AG04450 (cell line): ENCODE measurements around the gene UPF3B. TPM values are rescaled to one million over a fixed set of nuclear protein-coding genes. Genes with fewer than 3 reads are reported as not detected.
"Not testable (repeated sequence)": the region's sequence is repeated elsewhere in the genome, so short reads cannot be mapped to it uniquely, and the experiment has no call there.

Experiments
- CTCF ChIA-PET: fragments of 300-600, 350-600 bp; formaldehyde crosslinking; extraction: SDS; loops from one replicate; lab custom pipeline; 2022; ENCODE audit warnings: antibody characterized with exemption, inconsistent platforms; lab: Charles Lee
- POLR2A ChIA-PET: fragments of 350-600 bp; formaldehyde crosslinking; extraction: SDS; loops from one replicate; lab custom pipeline; 2021; ENCODE audit warnings: antibody characterized with exemption, inconsistent platforms; lab: Yijun Ruan, JAX
- DNase-seq: peaks from one replicate; pipeline ENCODE4 v3.0.0-alpha.2; 2011; ENCODE audit warnings: low read depth, low spot score
- H3K27ac ChIP-seq: one replicate; pipeline ENCODE4 v1.5.1; 2012; ENCODE audit warnings: low read depth, low read length, control low read depth
- H3K27me3 ChIP-seq: one replicate; pipeline ENCODE4 v1.6.0; 2012; ENCODE audit warnings: low read length; ENCODE audit not compliant: control insufficient read depth, insufficient read depth
- H3K4me3 ChIP-seq: 2 replicates; pipeline ENCODE4 v1.5.1; 2011; ENCODE audit warnings: mild to moderate bottlenecking, low read depth, low read length, control low read depth
- H3K9me3 ChIP-seq: 2 replicates; pipeline ENCODE4 v1.5.1; 2012; ENCODE audit warnings: low read length; ENCODE audit not compliant: control insufficient read depth, insufficient read depth
- CTCF ChIP-seq: IDR thresholded peaks from 2 replicates; pipeline ENCODE4 v1.5.1; 2011; ENCODE audit warnings: low read depth, low read length, control low read depth, inconsistent platforms
- polyA plus RNA-seq: library from polyadenylated mRNA; depleted of rRNA; stranded (reverse); fragments of >200 nt; gene quantifications from 2 replicates; pipeline ENCODE4 v1.2.3, GENCODE V29; 2011

The UPF3B gene
- polyA plus RNA-seq, 1 experiment: 12.4 TPM

- no peak for DNase-seq
- CTCF ChIA-PET: no interaction called here
- POLR2A ChIA-PET: no interaction called here
- Histone ChIP-seq H3K9me3 (no peaks in the 10 kb centered on the region), H3K27me3 (no peaks in the 10 kb centered on the region), H3K27ac (no peak overlapping the region), H3K4me3 (no peak overlapping the region)
- no peak for TF ChIP-seq CTCF
These were observed 35.6 kb downstream of the UPF3B start for GRCh38 chrX:119817130-119817690.

DNA sequence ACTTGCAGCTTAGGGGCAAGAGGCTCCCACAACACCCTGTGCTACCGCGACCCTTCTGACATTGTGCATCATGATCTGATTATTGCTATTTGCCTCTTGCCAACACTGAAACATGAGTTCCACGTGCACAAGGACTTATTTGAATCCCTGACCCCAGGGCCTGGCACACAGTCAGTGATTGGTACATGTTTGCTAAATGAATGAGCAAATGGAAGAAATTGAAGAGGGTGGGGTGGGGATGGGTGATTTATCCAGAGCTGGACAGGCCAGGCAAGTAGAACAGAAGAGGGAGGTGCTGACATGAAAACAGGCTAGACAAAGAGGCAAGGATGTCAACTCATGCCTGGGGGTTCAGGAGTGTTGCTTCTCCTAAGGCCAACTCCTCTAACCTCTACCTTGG is 36.5 kb downstream of the UPF3B start:
- DNase-seq: no peak
- Histone ChIP-seq H3K27me3 (no peaks in the 10 kb centered on the region), H3K4me3 (no peak overlapping the region), H3K27ac (no peak overlapping the region), H3K9me3 (no peaks in the 10 kb centered on the region)
- no peak for TF ChIP-seq CTCF
- ChIA-PET CTCF (no interaction called here), POLR2A (no interaction called here)

DNA sequence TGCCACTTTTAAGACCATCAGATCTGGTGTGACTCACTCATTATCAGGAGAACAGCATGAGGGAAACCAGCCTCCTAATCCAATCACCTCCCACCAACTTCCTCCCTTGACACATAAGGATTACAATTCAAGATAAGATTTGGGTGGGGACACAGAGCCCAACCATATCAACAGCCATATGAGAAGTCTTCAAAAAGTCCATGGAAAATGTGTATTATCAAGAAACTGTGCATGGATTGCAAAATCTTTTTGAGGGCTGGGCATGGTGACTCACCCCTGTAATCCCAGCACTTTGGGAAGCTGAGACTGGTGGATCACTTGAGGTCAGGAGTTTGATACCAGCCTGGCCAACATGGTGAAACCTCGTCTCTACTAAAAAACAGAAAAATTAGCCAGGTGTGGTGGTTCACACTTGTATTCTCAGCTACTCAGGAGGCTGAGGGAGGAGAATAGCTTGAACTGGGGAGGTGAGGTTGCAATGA is 43.5 kb downstream of the UPF3B start:
- no peaks in the 10 kb centered on the region for H3K27me3 ChIP-seq
- no peaks in the 10 kb centered on the region for H3K9me3 ChIP-seq
- no peak for DNase-seq
- H3K27ac ChIP-seq: no peak overlapping the region
- POLR2A ChIA-PET: no interaction called here
- CTCF ChIA-PET: no interaction called here
- no peak for TF ChIP-seq CTCF
- no peak overlapping the region for H3K4me3 ChIP-seq

GRCh38 chrX:119808461-119808860 is 44.3 kb downstream of the UPF3B start:
- CTCF ChIA-PET, DNase-seq, H3K27ac ChIP-seq, H3K4me3 ChIP-seq, H3K9me3 ChIP-seq, H3K27me3 ChIP-seq, POLR2A ChIA-PET: not testable (repeated sequence)

- Histone ChIP-seq H3K9me3 (no peaks in the 10 kb centered on the region), H3K4me3 (no peak overlapping the region), H3K27ac (no peak overlapping the region), H3K27me3 (no peaks in the 10 kb centered on the region)
- ChIA-PET CTCF (no interaction called here), POLR2A (no interaction called here)
- DNase-seq: no peak
- no peak for TF ChIP-seq CTCF
These were observed 50.2 kb downstream of the UPF3B start for GRCh38 chrX:119802546-119802945.
